Right lobe of liver (tissue), 4 donors: Measurements from ENCODE around the gene TTC23.

Source experiments
- CTCF ChIP-seq, 4 donors: fragments of 200-600 bp in 3 of 4; fragments of 450-650 bp in 1 of 4; IDR thresholded peaks; one replicate each; pipeline versions ENCODE4 v1.5.1 to v1.8.0; 2016 to 2022; ENCODE audit warnings: antibody characterized with exemption in 4 of 4, mild to moderate bottlenecking in 2 of 4
- POLR2A ChIP-seq: fragments of 450-650 bp; IDR thresholded peaks from one replicate; pipeline ENCODE4 v1.6.1; 2017; ENCODE audit warnings: antibody characterized with exemption, mild to moderate bottlenecking
- donor health status: DM: no; HTN: no; CAD: no.
- donor health status: DM: no; HTN: no; CAD: no.
- donor health status: DM: no; HTN: yes; CAD: no.

GRCh38 chr15:99267957-99268356 is 18.6 kb upstream of the TTC23 start:
- no peak for TF ChIP-seq CTCF (IDR thresholded peaks at IDR 0.05)
- TF ChIP-seq POLR2A = no peak
